HG03139 (cell line): ENCODE results near the gene FAM13A.

Source experiments
- ATAC-seq: cut with Tn5 transposase; IDR thresholded peaks from one replicate; pipeline ENCODE4 v1.9.1; 2021; ENCODE audit not compliant: unreplicated experiment

FAM13A gene

DNA sequence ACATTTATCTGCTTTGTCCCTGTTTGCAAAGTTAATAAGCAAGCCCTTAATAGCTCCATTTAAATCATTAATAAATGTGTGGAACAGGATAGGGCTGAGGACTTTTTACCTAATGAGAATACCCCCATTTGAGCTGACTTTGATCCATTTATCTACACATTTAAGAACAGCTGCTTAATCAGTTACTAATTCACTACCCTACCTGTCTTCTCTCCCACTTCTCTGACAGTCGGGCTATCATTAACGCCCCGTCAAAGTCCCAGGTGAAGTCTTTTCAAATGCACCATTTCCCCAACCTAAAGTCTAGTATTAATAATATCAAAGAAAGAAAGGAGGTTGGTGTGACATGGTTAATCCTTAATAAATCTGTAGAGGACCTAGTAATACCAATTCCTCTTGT is 302.2 kb downstream of the FAM13A start:
- no peak for ATAC-seq

GRCh38 chr4:88753658-88754571 is 303.1 kb downstream of the FAM13A start:
- ATAC-seq, result no peak

DNA sequence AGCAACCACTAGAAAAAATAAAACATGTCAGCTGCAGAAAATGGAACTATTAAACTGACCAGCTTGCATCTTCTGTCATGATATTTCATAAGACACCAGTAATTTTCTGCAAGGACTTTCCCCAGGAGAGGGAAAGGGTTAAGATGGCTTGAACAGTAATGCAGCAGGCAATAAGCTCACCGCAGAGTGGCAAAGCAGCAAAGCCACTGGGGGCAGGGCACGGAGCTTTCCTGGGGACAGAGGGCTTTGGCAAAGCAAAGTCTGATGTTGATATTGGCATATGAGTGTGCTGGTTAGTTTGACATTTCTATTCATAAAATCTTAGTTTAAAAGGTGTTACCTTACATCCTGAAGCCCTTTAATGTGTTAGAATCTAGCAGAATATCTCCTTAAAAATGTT is 304.2 kb downstream of the FAM13A start:
- no peak for ATAC-seq

DNA sequence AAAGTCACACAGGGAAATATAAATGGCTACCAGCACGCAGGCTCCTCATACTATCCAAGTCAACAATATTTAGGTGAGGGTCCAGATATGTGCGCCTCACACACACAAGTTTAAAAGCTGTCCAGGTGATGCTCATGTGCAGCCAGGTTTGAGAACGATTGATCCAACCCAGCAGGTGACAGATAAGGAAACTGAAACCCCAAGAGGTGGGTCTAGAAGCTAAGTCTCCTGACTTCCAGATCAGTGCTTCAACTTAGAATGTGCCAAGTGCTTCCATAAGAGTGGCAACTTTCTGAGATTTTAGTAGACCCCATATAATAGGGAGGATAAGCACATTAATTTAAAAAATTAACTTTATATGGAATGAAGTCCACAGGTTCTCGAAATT is 304.9 kb downstream of the FAM13A start:
- ATAC-seq, result no peak

- ATAC-seq, result no peak
Measured at GRCh38 chr4:88751258-88752075, 305.5 kb downstream of the FAM13A start.

DNA sequence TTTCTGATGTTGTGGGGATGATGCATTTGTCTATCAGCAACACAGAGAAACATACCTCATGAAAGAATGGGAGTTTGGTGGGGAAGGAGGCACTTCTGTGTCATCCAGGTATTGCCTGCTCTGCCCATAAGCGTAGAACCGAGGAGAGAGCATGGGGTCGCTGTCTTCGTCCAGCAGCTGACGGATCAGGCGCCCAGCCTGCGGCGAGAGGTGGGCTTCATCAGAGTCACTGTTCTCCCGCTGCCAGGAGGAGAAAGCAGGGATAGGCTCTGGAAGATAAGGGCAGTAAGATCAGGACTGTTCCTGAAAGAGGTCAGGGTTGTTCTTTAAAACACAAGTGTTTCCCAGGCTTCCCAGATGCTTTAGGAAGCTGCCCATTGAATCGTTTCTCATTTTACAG is 306.6 kb downstream of the FAM13A start:
- ATAC-seq, result no peak

DNA sequence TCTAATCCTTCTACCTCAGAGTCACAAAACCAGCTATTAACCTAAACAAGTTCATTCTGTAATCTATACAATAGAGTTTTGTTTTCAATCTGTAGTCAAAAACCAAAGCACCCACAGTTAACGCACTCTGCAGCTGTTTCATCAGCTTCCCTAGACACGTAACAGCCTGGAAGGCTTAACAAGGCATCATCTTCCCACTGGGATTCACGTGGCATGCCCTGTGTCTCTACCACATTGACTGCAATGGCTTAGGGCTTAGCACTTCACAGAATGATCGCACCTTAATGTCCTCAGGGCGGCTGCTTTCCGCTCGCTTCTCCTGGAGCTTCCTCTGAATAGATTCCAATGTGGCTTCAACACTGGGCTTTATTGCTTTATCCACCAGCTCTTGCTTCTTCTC is 309.6 kb downstream of the FAM13A start:
- no peak for ATAC-seq

- ATAC-seq, result no peak
Measured at GRCh38 chr4:88746206-88746605, 310.8 kb downstream of the FAM13A start.

DNA sequence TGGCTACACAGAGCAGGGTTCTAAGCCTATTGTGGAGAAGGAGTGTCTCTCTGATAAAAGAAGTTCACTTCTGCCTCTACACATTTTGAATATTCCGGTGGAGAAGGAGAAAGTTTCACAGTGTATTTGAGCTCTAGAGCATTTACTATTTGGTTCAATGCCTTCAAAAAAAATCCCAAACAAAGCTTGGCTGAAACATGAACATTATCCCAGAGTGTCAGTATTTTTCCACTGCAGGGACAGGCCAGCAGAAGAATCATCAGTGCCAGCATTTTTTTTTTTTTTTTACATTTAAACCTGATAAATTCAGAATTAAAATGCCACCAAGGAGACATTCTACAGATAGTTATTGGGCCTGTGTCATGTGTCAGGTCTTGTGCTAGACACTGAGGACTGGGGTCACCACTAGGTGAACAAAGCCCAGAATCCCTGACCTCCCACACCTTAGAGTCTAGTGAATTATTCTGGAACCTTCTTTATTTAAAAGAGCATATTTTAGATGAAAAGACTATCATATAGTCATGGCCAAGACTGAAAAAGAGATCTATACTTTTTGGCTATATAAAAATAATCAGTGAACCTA is 311.3 kb downstream of the FAM13A start:
- no peak for ATAC-seq

GRCh38 chr4:88745175-88745574 is 311.8 kb downstream of the FAM13A start:
- no peak for ATAC-seq

DNA sequence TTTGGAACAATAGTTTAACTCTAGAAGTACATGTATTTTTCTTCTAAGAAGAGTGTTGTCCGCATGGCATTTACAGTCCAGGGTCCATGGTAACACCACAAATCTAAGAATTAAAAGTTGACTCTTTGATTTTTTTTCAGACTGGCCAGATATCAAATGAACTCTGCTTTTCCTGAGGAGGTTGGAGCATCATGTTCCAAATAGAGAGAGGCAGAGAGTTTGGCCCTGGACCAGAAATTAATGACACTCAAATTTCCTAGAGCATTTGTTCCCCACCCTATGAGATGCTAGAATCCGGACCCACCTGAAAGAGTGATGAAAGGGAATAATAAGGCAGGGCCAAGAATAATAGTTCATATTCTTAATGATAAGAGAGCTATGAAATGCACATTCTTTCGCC is 312.4 kb downstream of the FAM13A start:
- ATAC-seq, result no peak

DNA sequence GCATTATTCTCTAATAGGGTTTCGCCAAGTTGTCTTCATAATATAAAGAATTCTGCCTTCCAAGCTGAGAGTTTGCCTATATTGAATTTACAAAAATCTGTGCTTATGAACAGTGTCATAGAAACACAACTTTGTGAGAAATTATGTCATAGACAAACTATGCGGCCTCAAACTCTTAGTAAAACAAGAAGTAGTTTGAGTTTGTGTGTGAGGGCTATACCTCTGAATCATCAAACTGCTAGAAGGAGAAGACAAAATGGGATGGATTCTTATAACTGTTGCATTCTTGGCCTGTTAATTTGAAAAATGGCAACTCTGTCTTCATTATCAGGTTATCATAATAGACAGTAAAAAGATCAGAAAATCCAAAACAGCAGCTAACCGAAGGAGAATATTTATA is 313.3 kb downstream of the FAM13A start:
- no peak for ATAC-seq

DNA sequence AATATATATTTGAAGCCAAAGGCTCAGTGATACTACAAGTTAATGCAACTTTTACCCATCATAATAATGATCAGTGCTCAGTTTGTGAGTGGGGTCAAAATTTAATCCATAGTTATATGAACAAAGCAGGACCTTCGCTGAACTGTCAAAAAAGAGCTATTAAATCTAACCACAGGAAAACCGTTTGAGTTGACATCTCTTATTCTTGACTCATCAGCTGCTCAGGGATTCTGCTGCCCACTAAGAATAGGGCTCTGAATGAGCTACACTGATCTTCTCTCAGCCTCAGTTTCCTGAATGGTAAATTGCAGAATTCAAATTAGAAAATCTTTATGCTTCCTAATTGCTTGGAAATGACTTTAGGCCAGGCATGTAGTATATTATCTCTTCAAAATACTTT is 314.4 kb downstream of the FAM13A start:
- ATAC-seq, result no peak

DNA sequence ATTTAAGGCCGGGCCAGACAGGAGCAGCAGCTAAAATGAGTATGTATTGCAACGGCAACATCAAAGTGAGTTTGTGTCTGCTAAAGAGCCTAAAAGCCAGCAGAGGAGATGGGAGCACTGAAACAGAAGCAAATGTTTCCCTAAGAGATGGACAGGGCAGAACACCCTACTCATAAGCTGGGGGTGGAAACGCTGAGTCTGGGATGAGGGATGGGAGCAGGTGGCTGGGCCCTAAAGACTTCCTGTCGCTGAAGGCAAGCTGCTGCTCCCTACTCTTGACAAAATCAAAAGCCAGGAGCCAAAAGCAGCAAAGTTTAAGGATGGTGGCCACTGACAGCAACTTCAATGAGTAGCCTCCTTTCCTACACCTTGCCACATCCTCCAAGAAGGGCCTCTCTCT is 318.8 kb downstream of the FAM13A start:
- ATAC-seq, result no peak

DNA sequence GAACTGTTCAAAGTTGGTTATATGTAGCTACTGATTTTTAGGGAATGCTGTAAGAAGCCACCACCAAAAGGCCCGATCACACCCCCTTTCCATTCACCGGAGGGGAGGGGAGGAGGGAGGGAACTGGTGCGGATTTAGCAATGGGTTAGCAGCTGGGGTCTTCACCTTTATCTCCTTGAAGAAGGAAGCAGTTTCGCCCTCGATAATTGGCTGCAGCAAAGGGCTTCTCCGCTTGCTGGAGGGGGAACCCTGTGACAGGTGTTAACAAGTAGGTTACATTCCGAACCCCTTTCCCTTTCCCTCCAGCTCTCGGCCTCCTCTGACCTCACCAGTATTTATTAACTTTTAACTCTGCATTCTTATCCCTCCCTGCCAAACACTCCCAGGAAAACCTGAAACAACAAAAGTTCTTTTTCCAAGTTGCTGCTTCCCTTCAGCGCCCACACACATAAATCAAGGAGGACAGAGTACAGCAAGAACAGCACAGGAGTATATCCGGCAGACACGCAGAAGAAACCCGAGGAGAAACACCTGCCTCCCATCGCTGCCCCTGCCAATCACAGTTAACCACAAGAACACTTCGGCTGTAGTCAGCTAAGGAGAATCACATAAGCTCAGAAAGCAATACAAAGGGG is 319.6 kb downstream of the FAM13A start:
- peak; percentile 98 for ATAC-seq

DNA sequence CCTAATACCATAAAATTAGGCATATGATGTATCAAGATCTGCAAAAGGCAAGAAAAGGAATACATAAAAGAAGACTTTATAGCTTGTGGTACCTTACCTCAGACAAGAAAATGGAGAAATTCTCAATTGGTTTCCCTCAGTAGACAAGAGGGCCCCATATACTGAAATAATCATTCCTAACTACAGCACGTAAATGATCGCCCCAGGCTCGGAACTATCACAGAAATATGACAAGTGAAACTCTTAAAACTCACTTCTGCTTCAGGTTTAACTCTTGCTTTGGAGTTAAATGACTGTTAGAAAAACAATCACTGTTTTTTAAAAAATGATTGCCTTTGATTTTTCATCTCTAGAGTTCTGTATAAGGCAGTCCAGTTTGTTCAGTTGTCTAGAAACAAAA is 320.7 kb downstream of the FAM13A start:
- no peak for ATAC-seq

GRCh38 chr4:88735564-88735963 is 321.4 kb downstream of the FAM13A start:
- no peak for ATAC-seq

DNA sequence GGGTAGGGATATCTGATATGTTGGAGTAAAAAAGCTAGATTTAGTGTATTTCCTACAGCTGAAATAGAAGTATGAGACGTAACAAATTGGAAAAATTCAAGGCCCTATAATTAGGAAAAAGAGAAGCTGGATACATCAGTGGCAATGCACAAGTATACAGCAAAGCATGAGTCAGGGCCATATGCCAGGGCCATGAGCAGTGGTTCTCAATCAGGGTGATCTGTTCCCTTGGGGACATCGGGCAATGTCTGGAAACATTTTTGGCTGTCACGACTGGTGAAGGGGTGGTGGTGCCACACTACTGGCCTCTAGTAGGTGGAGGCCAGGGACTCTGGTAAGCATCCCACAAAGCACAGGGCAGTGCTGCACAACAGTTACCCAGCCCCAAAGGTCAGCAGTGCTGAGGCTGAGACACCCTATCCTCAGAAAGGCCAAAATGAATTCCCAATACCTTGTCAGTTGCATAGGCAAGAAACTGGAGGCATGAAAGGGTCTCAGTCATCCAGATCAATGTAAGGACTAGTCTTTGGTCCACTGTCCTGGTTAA is 322.5 kb downstream of the FAM13A start:
- ATAC-seq, result no peak

DNA sequence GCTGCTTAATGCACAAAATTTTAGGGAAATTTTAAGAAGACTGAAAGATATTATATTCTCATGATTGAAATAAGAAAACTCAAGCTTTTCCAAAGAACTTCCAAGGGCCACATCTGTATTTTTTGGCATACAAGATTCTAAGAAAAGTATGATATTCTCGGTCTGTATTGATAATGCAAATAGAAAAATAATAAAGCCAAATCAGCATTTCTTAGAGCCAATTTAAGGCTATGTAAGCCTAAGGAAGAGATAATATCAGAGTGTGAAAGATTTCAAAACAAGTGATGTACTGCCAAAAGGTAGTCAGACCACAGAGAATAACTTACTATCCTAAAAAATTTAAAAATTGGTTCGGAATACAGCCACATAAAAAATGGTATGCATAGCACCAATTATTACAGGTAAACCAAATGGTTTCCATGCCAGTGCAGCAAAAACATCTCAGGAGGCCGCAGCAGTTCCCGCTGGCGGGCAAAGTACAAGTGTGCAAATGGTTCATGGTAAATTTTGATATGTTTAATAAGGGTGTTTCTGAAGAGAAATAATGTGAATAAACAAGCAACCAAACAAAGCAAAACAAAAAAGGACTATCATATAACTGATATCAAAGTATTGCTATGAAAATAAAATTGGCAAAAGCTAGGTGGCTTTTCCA is 324.1 kb downstream of the FAM13A start:
- no peak for ATAC-seq

- no peak for ATAC-seq
Measured at GRCh38 chr4:88731381-88731780, 325.6 kb downstream of the FAM13A start.

DNA sequence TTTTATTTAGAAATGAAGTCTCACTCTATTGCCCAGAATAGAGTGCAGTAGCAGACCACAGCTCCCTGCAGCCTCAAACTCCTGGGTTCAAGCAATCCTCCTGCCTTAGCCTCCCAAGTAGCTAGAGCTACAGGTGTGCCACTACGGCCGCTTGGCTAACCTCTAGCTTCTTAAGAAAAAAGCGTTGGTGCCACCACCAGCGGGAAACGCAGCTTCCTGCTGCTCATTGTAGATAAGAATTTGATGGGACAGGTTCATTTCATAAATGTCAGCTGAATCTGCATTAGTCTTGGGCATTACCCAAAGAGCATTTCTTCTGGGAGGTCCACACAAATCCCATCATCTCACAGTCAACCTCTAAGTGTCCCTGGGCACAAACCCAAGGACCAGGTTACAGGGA is 326.2 kb downstream of the FAM13A start:
- no peak for ATAC-seq
